Osteocyte (in vitro differentiated cells): Measurements from ENCODE around the gene NEUROG1. TPM values are rescaled to one million over a fixed set of nuclear protein-coding genes. Genes with fewer than 3 reads are reported as not detected.
A peak's percentile ranks its signal among the peaks of the same experiment; 100 is the strongest.

Source experiments
- DNase-seq: peaks from one replicate; pipeline ENCODE4 v3.0.0; 2021; ENCODE audit warnings: mixed read lengths; ENCODE audit not compliant: unreplicated experiment; ENCODE audit errors: extremely low spot score
- H3K27ac Mint-ChIP-seq: one replicate; pipeline ENCODE4 v1.8.0; 2021; ENCODE audit warnings: mild to moderate bottlenecking, mixed read lengths; ENCODE audit not compliant: unreplicated experiment
- H3K27me3 Mint-ChIP-seq: one replicate; pipeline ENCODE4 v1.8.0; 2021; ENCODE audit warnings: mixed read lengths; ENCODE audit not compliant: unreplicated experiment
- H3K36me3 Mint-ChIP-seq: one replicate; pipeline ENCODE4 v1.8.0; 2021; ENCODE audit warnings: mixed read lengths; ENCODE audit not compliant: unreplicated experiment
- H3K4me1 Mint-ChIP-seq: one replicate; pipeline ENCODE4 v1.8.0; 2021; ENCODE audit warnings: mixed read lengths; ENCODE audit not compliant: unreplicated experiment
- H3K4me3 Mint-ChIP-seq: one replicate; pipeline ENCODE4 v1.8.0; 2021; ENCODE audit warnings: mild to moderate bottlenecking, moderate library complexity, mixed read lengths; ENCODE audit not compliant: unreplicated experiment
- H3K9me3 Mint-ChIP-seq: one replicate; pipeline ENCODE4 v1.8.0; 2021; ENCODE audit warnings: mixed read lengths; ENCODE audit not compliant: unreplicated experiment
- total RNA-seq: library from RNA; stranded (reverse); gene quantifications from 2 replicates; pipeline ENCODE4 v1.2.1, GENCODE V29; 2021
- TF ChIP-seq, protein P1 (sequence below): fragments of 200-600 bp; sonication (generic); IDR thresholded peaks from 2 replicates; pipeline ENCODE4 v1.5.0; 2021; ENCODE audit warnings: antibody characterized with exemption, mild to moderate bottlenecking, moderate library complexity

The NEUROG1 gene
- total RNA-seq, 1 donor from 2014 or later = not detected

DNA sequence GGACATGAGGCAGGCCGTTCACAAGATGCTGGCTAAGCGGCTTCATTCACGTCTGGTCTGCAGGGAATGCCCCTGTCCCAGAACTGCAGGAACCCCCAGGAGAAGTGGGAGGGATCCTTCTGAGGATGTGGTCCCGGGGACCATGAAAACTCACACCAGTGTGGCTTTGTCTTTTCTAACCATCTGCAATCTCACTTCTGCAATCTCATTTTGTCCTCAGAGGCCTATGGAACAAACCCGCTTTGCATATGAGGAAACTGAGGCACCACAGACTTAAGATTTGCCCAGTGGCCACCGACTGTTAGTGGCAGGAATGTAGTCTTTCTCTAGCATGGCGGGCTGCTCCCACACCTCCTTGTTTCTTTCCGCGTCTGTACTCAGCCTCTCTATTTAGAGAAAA, 36.1 kb upstream of the NEUROG1 start:
- Mint-ChIP-seq H3K4me3 (no peak overlapping the region), H3K36me3 (no peaks in the 10 kb centered on the region), H3K4me1 (peaks cover 2% of the 10 kb centered on the region), H3K9me3 (no peaks in the 10 kb centered on the region), H3K27me3 (peaks cover 4% of the 10 kb centered on the region), H3K27ac (no peak overlapping the region)
- no peak for DNase-seq
- TF ChIP-seq, protein P1, sequence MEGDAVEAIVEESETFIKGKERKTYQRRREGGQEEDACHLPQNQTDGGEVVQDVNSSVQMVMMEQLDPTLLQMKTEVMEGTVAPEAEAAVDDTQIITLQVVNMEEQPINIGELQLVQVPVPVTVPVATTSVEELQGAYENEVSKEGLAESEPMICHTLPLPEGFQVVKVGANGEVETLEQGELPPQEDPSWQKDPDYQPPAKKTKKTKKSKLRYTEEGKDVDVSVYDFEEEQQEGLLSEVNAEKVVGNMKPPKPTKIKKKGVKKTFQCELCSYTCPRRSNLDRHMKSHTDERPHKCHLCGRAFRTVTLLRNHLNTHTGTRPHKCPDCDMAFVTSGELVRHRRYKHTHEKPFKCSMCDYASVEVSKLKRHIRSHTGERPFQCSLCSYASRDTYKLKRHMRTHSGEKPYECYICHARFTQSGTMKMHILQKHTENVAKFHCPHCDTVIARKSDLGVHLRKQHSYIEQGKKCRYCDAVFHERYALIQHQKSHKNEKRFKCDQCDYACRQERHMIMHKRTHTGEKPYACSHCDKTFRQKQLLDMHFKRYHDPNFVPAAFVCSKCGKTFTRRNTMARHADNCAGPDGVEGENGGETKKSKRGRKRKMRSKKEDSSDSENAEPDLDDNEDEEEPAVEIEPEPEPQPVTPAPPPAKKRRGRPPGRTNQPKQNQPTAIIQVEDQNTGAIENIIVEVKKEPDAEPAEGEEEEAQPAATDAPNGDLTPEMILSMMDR = no peak

GRCh38 chr5:135571066-135571609, 35.4 kb upstream of the NEUROG1 start:
- H3K4me1 Mint-ChIP-seq = peaks cover 2% of the 10 kb centered on the region
- TF ChIP-seq, protein P1 = no peak
- no peaks in the 10 kb centered on the region for H3K36me3 Mint-ChIP-seq
- peaks cover 4% of the 10 kb centered on the region for H3K27me3 Mint-ChIP-seq
- H3K4me3 Mint-ChIP-seq = no peak overlapping the region
- no peak for DNase-seq
- no peaks in the 10 kb centered on the region for H3K9me3 Mint-ChIP-seq
- no peak overlapping the region for H3K27ac Mint-ChIP-seq

DNA sequence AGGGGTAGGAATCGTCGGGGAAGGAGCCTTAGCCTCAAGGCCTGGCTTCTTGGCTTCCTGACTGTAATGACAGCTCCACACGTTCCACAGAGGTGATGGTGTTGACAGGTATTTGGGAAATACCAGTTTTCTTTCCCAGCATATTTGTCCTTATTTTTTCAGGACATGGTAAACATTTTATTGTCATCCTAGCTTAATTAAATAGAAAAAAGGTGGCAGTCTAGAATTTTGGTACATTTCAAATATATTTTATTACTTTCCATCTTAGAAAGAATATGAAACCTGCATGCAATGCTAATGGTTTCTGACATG, 34.6 kb upstream of the NEUROG1 start:
- no peaks in the 10 kb centered on the region for H3K9me3 Mint-ChIP-seq
- H3K27ac Mint-ChIP-seq = no peak overlapping the region
- H3K4me1 Mint-ChIP-seq = peaks cover under 1% of the 10 kb centered on the region
- TF ChIP-seq, protein P1 = no peak
- DNase-seq = no peak
- no peak overlapping the region for H3K4me3 Mint-ChIP-seq
- no peaks in the 10 kb centered on the region for H3K36me3 Mint-ChIP-seq
- peaks cover 7% of the 10 kb centered on the region for H3K27me3 Mint-ChIP-seq

GRCh38 chr5:135569755-135570452, 34.1 kb upstream of the NEUROG1 start:
- TF ChIP-seq, protein P1 = peak; percentile 46
- Mint-ChIP-seq H3K4me1 (no peaks in the 10 kb centered on the region), H3K27ac (no peak overlapping the region), H3K27me3 (peaks cover 12% of the 10 kb centered on the region), H3K36me3 (no peaks in the 10 kb centered on the region), H3K4me3 (no peak overlapping the region), H3K9me3 (no peaks in the 10 kb centered on the region)
- DNase-seq = no peak

DNA sequence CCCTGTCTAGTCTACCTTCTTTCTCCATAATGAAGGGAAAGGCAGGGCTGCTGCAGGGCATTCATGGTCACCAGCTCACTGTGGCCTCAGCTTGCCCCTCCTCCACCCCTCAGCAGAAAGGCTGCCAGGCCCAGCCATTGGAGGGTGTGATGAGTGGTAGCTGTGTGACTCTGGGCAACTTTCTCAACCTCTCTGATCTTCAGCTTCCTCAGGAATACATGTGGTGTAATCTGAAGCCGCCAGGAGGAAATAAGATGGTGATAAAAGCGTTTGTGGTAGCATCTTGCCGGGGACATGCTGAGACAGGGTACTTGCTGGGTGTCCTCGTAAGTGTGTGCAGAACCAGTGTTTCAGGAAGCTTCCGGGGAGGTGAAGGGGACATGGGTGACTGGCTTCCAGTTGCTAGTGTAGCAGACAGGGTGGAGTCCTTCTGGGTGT, 33.2 kb upstream of the NEUROG1 start:
- TF ChIP-seq, protein P1 = no peak
- H3K36me3 Mint-ChIP-seq = no peaks in the 10 kb centered on the region
- peaks cover 18% of the 10 kb centered on the region for H3K27me3 Mint-ChIP-seq
- H3K4me1 Mint-ChIP-seq = no peaks in the 10 kb centered on the region
- H3K27ac Mint-ChIP-seq = no peak overlapping the region
- no peak for DNase-seq
- H3K4me3 Mint-ChIP-seq = no peak overlapping the region
- no peaks in the 10 kb centered on the region for H3K9me3 Mint-ChIP-seq
